ENCODE data around the gene PKD1. TPM values are rescaled to one million over a fixed set of nuclear protein-coding genes. Genes with fewer than 3 reads are reported as not detected.

Gene PKD1
- total and polyA plus RNA-seq, 8 donors, result 29.8 to 127 (median 44.2) TPM

DNA sequence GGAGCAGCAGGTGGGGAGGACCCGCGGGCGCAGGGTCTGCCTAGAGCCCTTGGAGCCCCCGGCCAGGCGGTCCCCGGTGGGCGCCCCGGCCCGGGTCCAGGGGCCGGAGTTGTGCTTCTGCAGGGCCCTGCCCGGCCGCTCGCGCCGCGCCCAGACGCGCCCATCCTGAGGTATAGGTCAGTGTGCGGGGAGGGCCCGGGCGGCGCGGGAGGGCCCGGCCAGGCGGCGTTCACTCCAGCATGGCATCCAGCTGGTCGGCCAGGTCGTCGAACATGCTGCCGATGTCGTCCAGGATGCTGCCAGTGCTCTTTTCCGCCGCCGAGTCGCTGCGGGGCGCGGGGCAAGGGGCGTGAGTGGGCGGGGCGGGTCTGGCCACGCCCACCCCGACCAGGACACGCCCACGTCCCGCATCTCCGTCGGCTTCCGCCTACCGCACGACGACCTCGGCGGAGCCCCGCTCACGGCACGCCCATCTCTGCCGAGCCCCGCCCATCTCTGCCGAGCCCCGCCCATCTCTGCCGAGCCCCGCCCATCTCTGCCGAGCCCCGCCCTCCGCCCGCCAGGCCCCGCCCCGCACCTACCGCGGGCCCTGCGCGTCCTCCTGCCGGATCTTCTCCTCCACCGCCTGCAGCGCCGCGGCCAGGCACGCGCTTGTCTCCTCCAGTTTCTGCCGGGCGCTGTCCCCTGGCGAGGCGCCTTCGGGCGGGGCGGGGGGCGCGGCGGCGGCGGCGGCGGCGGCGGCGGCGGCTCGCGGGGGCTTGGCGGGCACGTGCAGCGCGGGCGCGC is 42.8 kb upstream of the PKD1 start:
- 31 to 37% methylated on average over 58 to 106 of the region's 106 CpGs for WGBS, 2 donors
- FAIRE-seq, result no peak
- intact Hi-C loops (cut with DNase I), result no loop called here
- Histone ChIP-seq H3K27me3 (no peaks in the 10 kb centered on the region), H3K4me1 (no peaks in the 10 kb centered on the region), H3K9me3 (no peaks in the 10 kb centered on the region), H3K36me3 (peaks cover 0 to 26% (median 19%) of the 10 kb centered on the region in 3 donors), H3K4me3 (no peak overlapping the region), H3K27ac (no peak overlapping the region)
- ATAC-seq, result peak in 2 of 4 donors; percentile 34 to 58
- no peak for DNase-seq
- TF ChIP-seq, protein P1, sequence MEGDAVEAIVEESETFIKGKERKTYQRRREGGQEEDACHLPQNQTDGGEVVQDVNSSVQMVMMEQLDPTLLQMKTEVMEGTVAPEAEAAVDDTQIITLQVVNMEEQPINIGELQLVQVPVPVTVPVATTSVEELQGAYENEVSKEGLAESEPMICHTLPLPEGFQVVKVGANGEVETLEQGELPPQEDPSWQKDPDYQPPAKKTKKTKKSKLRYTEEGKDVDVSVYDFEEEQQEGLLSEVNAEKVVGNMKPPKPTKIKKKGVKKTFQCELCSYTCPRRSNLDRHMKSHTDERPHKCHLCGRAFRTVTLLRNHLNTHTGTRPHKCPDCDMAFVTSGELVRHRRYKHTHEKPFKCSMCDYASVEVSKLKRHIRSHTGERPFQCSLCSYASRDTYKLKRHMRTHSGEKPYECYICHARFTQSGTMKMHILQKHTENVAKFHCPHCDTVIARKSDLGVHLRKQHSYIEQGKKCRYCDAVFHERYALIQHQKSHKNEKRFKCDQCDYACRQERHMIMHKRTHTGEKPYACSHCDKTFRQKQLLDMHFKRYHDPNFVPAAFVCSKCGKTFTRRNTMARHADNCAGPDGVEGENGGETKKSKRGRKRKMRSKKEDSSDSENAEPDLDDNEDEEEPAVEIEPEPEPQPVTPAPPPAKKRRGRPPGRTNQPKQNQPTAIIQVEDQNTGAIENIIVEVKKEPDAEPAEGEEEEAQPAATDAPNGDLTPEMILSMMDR (IDR thresholded peaks at IDR 0.05), result no peak

DNA sequence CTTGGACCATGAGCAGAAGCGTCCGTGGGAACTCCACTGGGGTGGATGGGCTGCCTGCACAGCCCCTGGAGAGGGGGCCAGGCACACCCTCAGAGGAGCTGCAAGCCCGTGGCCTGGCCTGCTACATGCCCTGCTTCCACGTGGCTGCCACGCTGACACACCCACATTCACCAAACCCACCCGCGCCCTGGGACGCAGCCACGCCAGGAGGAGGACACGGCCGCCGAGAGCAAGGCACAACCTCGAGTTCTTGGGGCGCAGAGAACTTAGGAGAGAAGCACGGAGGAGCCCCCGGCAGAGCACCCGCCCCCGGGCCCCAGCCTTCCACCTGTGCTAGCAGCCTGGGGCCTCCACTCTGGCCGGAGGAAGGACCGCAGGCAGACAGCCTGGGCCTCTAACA is 41.9 kb upstream of the PKD1 start:
- no peaks in the 10 kb centered on the region for H3K4me1 ChIP-seq
- no peaks in the 10 kb centered on the region for H3K27me3 ChIP-seq
- ATAC-seq, result no peak
- H3K9me3 ChIP-seq, result no peaks in the 10 kb centered on the region
- no peak for FAIRE-seq
- 94 to 96% methylated on average over 20 of the region's 20 CpGs for WGBS, 2 donors
- peaks cover 0 to 33% (median 19%) of the 10 kb centered on the region in 3 donors for H3K36me3 ChIP-seq
- H3K27ac ChIP-seq, result no peak overlapping the region
- TF ChIP-seq, protein P1 (IDR thresholded peaks at IDR 0.05), result no peak
- H3K4me3 ChIP-seq, result no peak overlapping the region
- intact Hi-C loops (cut with DNase I), result loop anchor here in 1 of 3 donors (2.0 kb wide), 1 partner anchor 17 kb away; no protein-coding TSS in a partner anchor
- no peak for DNase-seq

GRCh38 chr16:2177101-2177500 is 41.4 kb upstream of the PKD1 start:
- Histone ChIP-seq H3K4me3 (no peak overlapping the region), H3K27ac (no peak overlapping the region), H3K9me3 (no peaks in the 10 kb centered on the region), H3K4me1 (no peaks in the 10 kb centered on the region), H3K27me3 (no peaks in the 10 kb centered on the region), H3K36me3 (peaks cover 0 to 33% (median 19%) of the 10 kb centered on the region in 3 donors)
- intact Hi-C loops (cut with DNase I), result loop anchor here in 1 of 3 donors (2.0 kb wide), 1 partner anchor 16 kb away; no protein-coding TSS in a partner anchor
- no peak for FAIRE-seq
- TF ChIP-seq, protein P1 (IDR thresholded peaks at IDR 0.05), result no peak
- DNase-seq, result no peak
- ATAC-seq, result no peak
- 92 to 95% methylated on average over 18 of the region's 18 CpGs for WGBS, 2 donors

DNA sequence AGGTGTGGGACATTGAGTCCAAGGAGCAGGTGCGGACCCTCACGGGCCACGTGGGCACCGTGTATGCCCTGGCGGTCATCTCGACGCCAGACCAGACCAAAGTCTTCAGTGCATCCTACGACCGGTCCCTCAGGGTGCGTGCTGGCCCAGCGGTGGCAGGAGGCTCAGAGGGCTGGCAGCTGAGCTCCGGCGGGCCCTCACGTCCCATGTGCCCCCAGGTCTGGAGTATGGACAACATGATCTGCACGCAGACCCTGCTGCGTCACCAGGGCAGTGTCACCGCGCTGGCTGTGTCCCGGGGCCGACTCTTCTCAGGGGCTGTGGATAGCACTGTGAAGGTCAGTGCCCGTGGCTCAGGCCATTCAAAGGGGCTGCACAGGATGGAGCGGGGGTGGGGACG is 40.3 kb upstream of the PKD1 start:
- Histone ChIP-seq H3K9me3 (no peaks in the 10 kb centered on the region), H3K4me3 (no peak overlapping the region), H3K27me3 (no peaks in the 10 kb centered on the region), H3K36me3 (peaks cover 0 to 33% (median 19%) of the 10 kb centered on the region in 3 donors), H3K4me1 (no peaks in the 10 kb centered on the region), H3K27ac (no peak overlapping the region)
- intact Hi-C loops (cut with DNase I), result loop anchor here in 1 of 3 donors (2.0 kb wide), 1 partner anchor 15 kb away; no protein-coding TSS in a partner anchor
- DNase-seq, result no peak
- TF ChIP-seq, protein P1 (IDR thresholded peaks at IDR 0.05), result no peak
- WGBS, 2 donors, result 94 to 95% methylated on average over 23 of the region's 23 CpGs
- no peak for ATAC-seq
- no peak for FAIRE-seq

- H3K9me3 ChIP-seq, result no peaks in the 10 kb centered on the region
- intact Hi-C loops (cut with DNase I), result no loop called here
- H3K36me3 ChIP-seq, result peaks cover 0 to 33% (median 19%) of the 10 kb centered on the region in 3 donors
- no peaks in the 10 kb centered on the region for H3K4me1 ChIP-seq
- 90 to 95% methylated on average over 10 of the region's 10 CpGs for WGBS, 2 donors
- FAIRE-seq, result no peak
- no peak for ATAC-seq
- H3K27ac ChIP-seq, result no peak overlapping the region
- no peak overlapping the region for H3K4me3 ChIP-seq
- TF ChIP-seq, protein P1 (IDR thresholded peaks at IDR 0.05), result no peak
- DNase-seq, result no peak
- H3K27me3 ChIP-seq, result no peaks in the 10 kb centered on the region
Measured at GRCh38 chr16:2175454-2175853, 39.8 kb upstream of the PKD1 start.
